GM13977 (cell line): ENCODE data around the gene TAS2R8.
"Not testable (repeated sequence)": the region's sequence is repeated elsewhere in the genome, so short reads cannot be mapped to it uniquely, and the experiment has no call there.

Source experiments
- DNase-seq: peaks from one replicate; pipeline ENCODE4 v3.0.0; 2012; ENCODE audit warnings: low spot score
- in situ Hi-C: fragments of 300-500 bp; cut with MboI; formaldehyde crosslinking; loops from one replicate; pipeline ENCODE4 v1.12.0; 2022; ENCODE audit warnings: low sequenced_read_pairs, low pct_unique_long_range_greater_than_20kb, mixed read lengths, inconsistent platforms; ENCODE audit not compliant: unreplicated experiment
- TF ChIP-seq, protein P1 (sequence below): IDR thresholded peaks from 2 replicates; pipeline ENCODE4 v1.5.1; 2012; ENCODE audit warnings: mild to moderate bottlenecking, control low read depth; ENCODE audit not compliant: insufficient read depth; ENCODE audit errors: extremely low read depth, missing control alignments

Gene TAS2R8

DNA sequence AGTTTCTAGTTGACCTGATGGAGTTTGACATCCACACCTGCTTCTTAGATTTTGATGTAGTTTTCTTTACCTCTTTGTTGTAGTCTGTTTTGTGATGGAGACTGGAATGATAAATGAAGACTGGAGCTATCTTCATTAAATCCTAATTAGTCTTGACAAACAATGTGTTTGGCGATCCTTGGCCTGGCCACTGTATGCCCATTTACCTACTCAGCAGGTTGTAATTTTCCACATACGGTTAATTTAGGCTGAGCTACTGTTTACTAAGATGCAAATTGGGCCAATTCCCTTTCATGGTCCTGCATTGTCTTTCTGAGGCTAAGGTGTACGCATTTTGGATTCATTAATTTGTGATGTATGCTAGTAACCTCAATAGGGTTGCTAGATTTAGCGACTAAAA, 4.5 kb downstream of the TAS2R8 start, which contains the start of gene TAS2R7:
Gene TAS2R7, minus strand, starts transcription at position 41 of the 400 bp plus-strand sequence. CDS start 57 bp downstream, outside the sequence.
- TF ChIP-seq, protein P1, sequence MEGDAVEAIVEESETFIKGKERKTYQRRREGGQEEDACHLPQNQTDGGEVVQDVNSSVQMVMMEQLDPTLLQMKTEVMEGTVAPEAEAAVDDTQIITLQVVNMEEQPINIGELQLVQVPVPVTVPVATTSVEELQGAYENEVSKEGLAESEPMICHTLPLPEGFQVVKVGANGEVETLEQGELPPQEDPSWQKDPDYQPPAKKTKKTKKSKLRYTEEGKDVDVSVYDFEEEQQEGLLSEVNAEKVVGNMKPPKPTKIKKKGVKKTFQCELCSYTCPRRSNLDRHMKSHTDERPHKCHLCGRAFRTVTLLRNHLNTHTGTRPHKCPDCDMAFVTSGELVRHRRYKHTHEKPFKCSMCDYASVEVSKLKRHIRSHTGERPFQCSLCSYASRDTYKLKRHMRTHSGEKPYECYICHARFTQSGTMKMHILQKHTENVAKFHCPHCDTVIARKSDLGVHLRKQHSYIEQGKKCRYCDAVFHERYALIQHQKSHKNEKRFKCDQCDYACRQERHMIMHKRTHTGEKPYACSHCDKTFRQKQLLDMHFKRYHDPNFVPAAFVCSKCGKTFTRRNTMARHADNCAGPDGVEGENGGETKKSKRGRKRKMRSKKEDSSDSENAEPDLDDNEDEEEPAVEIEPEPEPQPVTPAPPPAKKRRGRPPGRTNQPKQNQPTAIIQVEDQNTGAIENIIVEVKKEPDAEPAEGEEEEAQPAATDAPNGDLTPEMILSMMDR, result no peak
- no peak for DNase-seq
- in situ Hi-C loops, result no loop called here

DNA sequence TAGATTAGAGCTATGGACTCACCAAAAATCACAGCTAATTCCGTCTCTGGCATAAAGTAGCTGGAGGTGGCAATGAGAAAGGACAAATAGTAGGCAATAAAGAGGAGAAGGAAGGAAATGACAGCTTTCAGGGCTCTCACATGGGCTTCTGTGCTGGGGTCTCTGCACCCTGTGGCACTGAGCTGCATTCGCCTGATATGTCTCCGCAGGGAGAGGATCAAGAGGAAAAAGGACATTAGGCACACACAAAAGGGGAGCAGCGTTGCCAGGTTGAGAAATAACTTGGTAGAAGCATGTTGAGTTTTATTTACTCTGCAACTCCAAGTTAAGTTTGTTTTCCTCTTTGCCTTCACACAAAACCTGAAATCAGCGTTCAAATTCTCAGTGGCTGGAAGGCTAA, 5.3 kb downstream of the TAS2R8 start:
- no peak for DNase-seq
- TF ChIP-seq, protein P1, result no peak
- in situ Hi-C loops, result no loop called here

DNA sequence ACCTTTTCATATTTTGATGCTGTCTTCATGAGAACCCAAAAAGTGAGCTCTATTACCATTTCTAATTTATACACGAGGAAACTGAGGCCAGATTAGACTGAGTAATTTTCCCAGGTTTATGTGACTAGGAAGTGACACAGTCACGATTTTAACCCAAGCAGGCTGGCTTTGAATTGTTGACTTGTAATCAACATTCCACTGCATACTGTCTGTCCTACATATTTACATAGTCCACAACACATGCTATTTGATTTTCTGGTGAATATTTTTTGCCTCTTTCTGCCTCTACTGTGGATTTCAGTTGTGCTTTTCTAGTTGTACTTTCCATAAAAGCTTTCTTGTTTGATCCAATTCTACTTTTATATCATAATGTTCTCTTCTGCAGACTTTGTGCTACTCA, 12.9 kb downstream of the TAS2R8 start:
- TF ChIP-seq, protein P1, result no peak
- in situ Hi-C loops, result no loop called here
- no peak for DNase-seq

GRCh38 chr12:10791769-10792168, 15.3 kb downstream of the TAS2R8 start:
- DNase-seq, in situ Hi-C loops: not testable (repeated sequence)

DNA sequence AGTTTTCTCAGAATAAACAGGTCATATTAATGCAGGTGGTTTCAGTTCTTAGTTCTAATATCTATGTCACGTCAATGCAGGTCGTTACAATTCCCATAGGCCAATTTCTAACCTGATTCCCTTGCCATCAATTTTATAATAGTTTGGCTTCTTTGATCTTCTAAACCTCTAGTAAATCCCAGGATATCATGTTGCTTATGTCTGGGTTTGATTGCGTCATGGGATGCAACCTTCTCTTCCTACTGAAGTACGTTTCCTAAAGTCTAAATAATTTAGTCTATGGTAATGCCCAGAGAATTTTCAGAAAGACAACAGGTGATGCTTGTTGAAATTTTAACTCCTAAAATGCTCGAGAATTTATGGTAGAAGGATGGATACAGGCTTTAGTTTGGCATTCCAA, 23.8 kb downstream of the TAS2R8 start:
- no peak for DNase-seq
- TF ChIP-seq, protein P1, result no peak
- in situ Hi-C loops, result no loop called here

GRCh38 chr12:10779103-10779502, 28.0 kb downstream of the TAS2R8 start:
- no peak for DNase-seq
- in situ Hi-C loops, result loop anchor here (10.0 kb wide), 1 partner anchor 416 kb away; no protein-coding TSS in a partner anchor
- TF ChIP-seq, protein P1, result no peak

DNA sequence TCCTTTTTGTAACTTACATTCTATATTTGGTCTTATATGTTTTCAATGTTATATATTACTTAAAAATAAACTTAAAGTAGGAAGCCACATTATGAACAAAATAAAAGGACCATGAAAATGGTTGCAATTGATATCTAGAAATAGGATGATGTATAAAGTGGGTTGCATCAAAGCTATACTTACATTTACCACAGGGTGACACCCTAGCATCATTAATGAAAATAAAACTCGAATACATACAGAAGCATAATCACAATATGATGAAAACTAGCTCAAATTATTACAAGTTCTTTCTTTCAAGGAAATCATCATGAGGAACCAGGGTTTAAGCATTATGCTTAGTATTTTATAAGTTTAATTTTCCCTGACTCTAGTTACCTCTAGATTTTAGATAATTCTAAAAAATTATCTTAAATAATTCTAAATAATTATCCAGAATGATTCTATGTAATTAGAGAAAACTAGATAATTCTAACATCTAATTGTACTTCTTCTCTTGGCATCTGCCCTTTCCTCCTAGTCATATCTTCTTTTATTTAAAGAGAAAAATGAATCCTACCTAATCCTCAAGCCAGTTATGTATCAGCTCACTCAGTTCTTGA, 35.9 kb downstream of the TAS2R8 start:
- peak; percentile 23 for DNase-seq
- TF ChIP-seq, protein P1, result peak; percentile 61
- in situ Hi-C loops, result loop anchor here (10.0 to 25.0 kb wide), 2 partner anchors 424 to 716 kb away; no protein-coding TSS in a partner anchor
